IPS-20b (cell line): Measurements from ENCODE around the gene NAPSA.

Experiments
- H3K27ac ChIP-seq: one replicate; pipeline ENCODE4 v1.5.1; 2013; ENCODE audit warnings: low read length
- H3K27me3 ChIP-seq: 2 replicates; pipeline ENCODE4 v1.6.1; 2013; ENCODE audit warnings: mild to moderate bottlenecking, low read length, inconsistent platforms; ENCODE audit not compliant: insufficient read depth
- H3K36me3 ChIP-seq: 2 replicates; pipeline ENCODE4 v1.6.1; 2013; ENCODE audit warnings: low read depth, mild to moderate bottlenecking, inconsistent platforms, low read length, moderate library complexity; ENCODE audit not compliant: insufficient read depth
- H3K4me1 ChIP-seq: 2 replicates; pipeline ENCODE4 v1.6.1; 2013; ENCODE audit warnings: mild to moderate bottlenecking, control low read depth, inconsistent platforms, low read length, moderate library complexity; ENCODE audit not compliant: insufficient read depth
- H3K4me3 ChIP-seq: 2 replicates; pipeline ENCODE4 v1.5.1; 2013; ENCODE audit warnings: mild to moderate bottlenecking, low read length, inconsistent platforms
- H3K9ac ChIP-seq: 2 replicates; pipeline ENCODE4 v1.6.1; 2013; ENCODE audit warnings: low read depth, mild to moderate bottlenecking, inconsistent platforms, low read length, moderate library complexity
- H3K9me3 ChIP-seq: 2 replicates; pipeline ENCODE4 v1.6.1; 2013; ENCODE audit warnings: mild to moderate bottlenecking, low read depth, low read length, inconsistent platforms; ENCODE audit not compliant: insufficient read depth

Gene NAPSA

GRCh38 chr19:50383001-50383851 lies 17.8 kb upstream of the NAPSA start:
- H3K36me3 ChIP-seq: peaks cover 58% of the 10 kb centered on the region
- H3K4me1 ChIP-seq: no peaks in the 10 kb centered on the region; the same call in 1 of the 2 replicates
- no peak overlapping the region for H3K27ac ChIP-seq
- H3K4me3 ChIP-seq: peak overlapping the region; percentile 72
- H3K9ac ChIP-seq: peak overlapping the region; percentile 75; the same call in 1 of the 2 replicates
- H3K9me3 ChIP-seq: no peaks in the 10 kb centered on the region
- no peaks in the 10 kb centered on the region; the same call in 1 of the 2 replicates for H3K27me3 ChIP-seq

GRCh38 chr19:50381881-50382729 lies 16.7 kb upstream of the NAPSA start:
- H3K9me3 ChIP-seq: no peaks in the 10 kb centered on the region
- H3K27ac ChIP-seq: no peak overlapping the region
- no peak overlapping the region for H3K4me3 ChIP-seq
- H3K9ac ChIP-seq: no peak overlapping the region
- peaks cover 57% of the 10 kb centered on the region for H3K36me3 ChIP-seq
- H3K27me3 ChIP-seq: no peaks in the 10 kb centered on the region; the same call in 1 of the 2 replicates
- no peaks in the 10 kb centered on the region; the same call in 1 of the 2 replicates for H3K4me1 ChIP-seq

- Histone ChIP-seq H3K27me3 (no peaks in the 10 kb centered on the region; the same call in 1 of the 2 replicates), H3K4me1 (no peaks in the 10 kb centered on the region; the same call in 1 of the 2 replicates), H3K4me3 (no peak overlapping the region), H3K36me3 (peaks cover 45% of the 10 kb centered on the region), H3K9me3 (no peaks in the 10 kb centered on the region), H3K27ac (no peak overlapping the region), H3K9ac (no peak overlapping the region)
These were observed 15.3 kb upstream of the NAPSA start for GRCh38 chr19:50380751-50381151.

- no peaks in the 10 kb centered on the region; the same call in 1 of the 2 replicates for H3K27me3 ChIP-seq
- no peak overlapping the region for H3K27ac ChIP-seq
- H3K4me3 ChIP-seq: no peak overlapping the region
- H3K9ac ChIP-seq: no peak overlapping the region
- H3K9me3 ChIP-seq: no peaks in the 10 kb centered on the region
- no peaks in the 10 kb centered on the region; the same call in 1 of the 2 replicates for H3K4me1 ChIP-seq
- peaks cover 44% of the 10 kb centered on the region for H3K36me3 ChIP-seq
These were observed 14.7 kb upstream of the NAPSA start for GRCh38 chr19:50380137-50380536.

GRCh38 chr19:50379602-50380001 lies 14.2 kb upstream of the NAPSA start:
- H3K4me1 ChIP-seq: no peaks in the 10 kb centered on the region; the same call in 1 of the 2 replicates
- no peaks in the 10 kb centered on the region for H3K9me3 ChIP-seq
- H3K27ac ChIP-seq: no peak overlapping the region
- H3K36me3 ChIP-seq: peaks cover 44% of the 10 kb centered on the region
- no peaks in the 10 kb centered on the region; the same call in 1 of the 2 replicates for H3K27me3 ChIP-seq
- no peak overlapping the region for H3K4me3 ChIP-seq
- no peak overlapping the region for H3K9ac ChIP-seq

GRCh38 chr19:50378863-50379236 lies 13.4 kb upstream of the NAPSA start:
- no peak overlapping the region for H3K27ac ChIP-seq
- H3K36me3 ChIP-seq: peaks cover 44% of the 10 kb centered on the region

GRCh38 chr19:50378169-50378862 lies 12.9 kb upstream of the NAPSA start:
- H3K27ac ChIP-seq: no peak overlapping the region
- peaks cover 44% of the 10 kb centered on the region for H3K36me3 ChIP-seq
- H3K9ac ChIP-seq: no peak overlapping the region
- no peaks in the 10 kb centered on the region; the same call in 1 of the 2 replicates for H3K27me3 ChIP-seq
- H3K4me3 ChIP-seq: no peak overlapping the region
- no peaks in the 10 kb centered on the region; the same call in 1 of the 2 replicates for H3K4me1 ChIP-seq
- H3K9me3 ChIP-seq: no peaks in the 10 kb centered on the region

More at GRCh38 chr19:50378863-50379236, 13.4 kb upstream of the NAPSA start:
- H3K4me3 ChIP-seq: no peak overlapping the region
- H3K27me3 ChIP-seq: no peaks in the 10 kb centered on the region; the same call in 1 of the 2 replicates
- no peaks in the 10 kb centered on the region for H3K9me3 ChIP-seq
- H3K9ac ChIP-seq: no peak overlapping the region
- H3K4me1 ChIP-seq: no peaks in the 10 kb centered on the region; the same call in 1 of the 2 replicates

GRCh38 chr19:50377517-50377916 lies 12.1 kb upstream of the NAPSA start:
- H3K9me3 ChIP-seq: no peaks in the 10 kb centered on the region
- H3K27me3 ChIP-seq: no peaks in the 10 kb centered on the region
- peaks cover 44% of the 10 kb centered on the region for H3K36me3 ChIP-seq
- no peak overlapping the region for H3K9ac ChIP-seq
- H3K4me1 ChIP-seq: no peaks in the 10 kb centered on the region
- H3K4me3 ChIP-seq: no peak overlapping the region; the same call in 1 of the 2 replicates
- H3K27ac ChIP-seq: no peak overlapping the region

GRCh38 chr19:50377051-50377461 lies 11.6 kb upstream of the NAPSA start:
- peak overlapping the region; percentile 51; the same call in 1 of the 2 replicates for H3K4me3 ChIP-seq
- peaks cover 44% of the 10 kb centered on the region for H3K36me3 ChIP-seq
- H3K9ac ChIP-seq: no peak overlapping the region
- no peaks in the 10 kb centered on the region for H3K9me3 ChIP-seq
- no peak overlapping the region for H3K27ac ChIP-seq
- no peaks in the 10 kb centered on the region for H3K4me1 ChIP-seq
- H3K27me3 ChIP-seq: no peaks in the 10 kb centered on the region

- Histone ChIP-seq H3K27me3 (no peaks in the 10 kb centered on the region), H3K4me1 (no peaks in the 10 kb centered on the region), H3K36me3 (peaks cover 39% of the 10 kb centered on the region), H3K9me3 (no peaks in the 10 kb centered on the region), H3K9ac (peak within 1 kb of the TSS; percentile 96), H3K4me3 (peak within 1 kb of the TSS; percentile 97), H3K27ac (peak within 1 kb of the TSS; percentile 57)
These were observed 11.0 kb upstream of the NAPSA start, which contains the start of gene NR1H2 for GRCh38 chr19:50376166-50377050. Gene NR1H2, plus strand, starts transcription at chr19:50376457. Its CDS starts 1,149 bp downstream, at chr19:50377606.
